HG03045 (cell line): ENCODE measurements around the gene KRTAP10-8.
"Not testable (repeated sequence)": the region's sequence is repeated elsewhere in the genome, so short reads cannot be mapped to it uniquely, and the experiment has no call there.

ENCODE experiments used
- ATAC-seq: cut with Tn5 transposase; IDR thresholded peaks from one replicate; pipeline ENCODE4 v1.9.1; 2021; ENCODE audit warnings: mild to moderate bottlenecking, moderate library complexity; ENCODE audit not compliant: unreplicated experiment

The KRTAP10-8 gene

DNA sequence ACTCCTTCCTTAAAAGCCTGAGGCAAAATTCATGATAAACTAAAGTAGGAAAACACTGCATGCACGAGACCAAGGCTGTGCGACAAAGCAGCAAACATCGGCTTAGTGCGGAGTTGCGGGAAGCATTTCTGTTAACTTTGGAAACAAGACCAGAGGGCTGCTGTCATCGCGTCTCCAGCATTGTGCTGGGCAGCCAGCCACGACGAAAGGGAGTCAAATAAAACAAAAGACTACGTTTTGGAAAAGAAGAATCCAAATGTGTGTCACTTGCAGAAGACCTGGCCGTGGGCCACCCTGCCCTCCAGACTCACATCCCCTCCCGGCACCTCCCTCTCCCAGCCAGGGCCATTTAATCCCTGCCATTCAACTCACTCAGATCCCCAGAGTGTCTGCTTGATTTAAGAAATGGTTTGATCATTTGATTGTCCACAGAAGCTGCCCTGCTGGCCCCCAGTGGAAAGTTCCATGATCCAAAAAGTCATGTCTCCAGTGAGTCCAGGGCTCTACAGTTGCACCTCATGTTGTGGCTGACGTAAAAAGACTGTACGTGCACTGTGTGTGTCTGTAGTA is 31.9 kb downstream of the KRTAP10-8 start:
- ATAC-seq: no peak

DNA sequence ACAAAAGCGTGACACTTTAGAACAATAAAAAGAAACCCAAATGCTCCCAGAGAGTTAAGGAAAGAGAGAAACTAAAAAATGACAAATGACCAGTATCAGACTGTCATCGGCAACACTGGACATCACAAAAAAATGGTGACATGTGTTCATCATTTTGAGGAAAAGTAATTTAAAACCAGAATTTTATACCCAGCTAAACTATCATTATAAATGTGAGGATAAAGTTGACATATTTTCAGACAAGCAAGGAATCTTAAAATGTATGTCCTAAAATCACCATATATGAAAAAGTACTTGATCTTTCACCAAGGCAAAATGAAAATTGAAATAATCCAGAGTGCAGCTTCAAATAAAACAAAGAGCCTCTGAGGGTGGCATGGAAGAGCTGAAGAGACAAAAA is 33.0 kb downstream of the KRTAP10-8 start:
- ATAC-seq: no peak

DNA sequence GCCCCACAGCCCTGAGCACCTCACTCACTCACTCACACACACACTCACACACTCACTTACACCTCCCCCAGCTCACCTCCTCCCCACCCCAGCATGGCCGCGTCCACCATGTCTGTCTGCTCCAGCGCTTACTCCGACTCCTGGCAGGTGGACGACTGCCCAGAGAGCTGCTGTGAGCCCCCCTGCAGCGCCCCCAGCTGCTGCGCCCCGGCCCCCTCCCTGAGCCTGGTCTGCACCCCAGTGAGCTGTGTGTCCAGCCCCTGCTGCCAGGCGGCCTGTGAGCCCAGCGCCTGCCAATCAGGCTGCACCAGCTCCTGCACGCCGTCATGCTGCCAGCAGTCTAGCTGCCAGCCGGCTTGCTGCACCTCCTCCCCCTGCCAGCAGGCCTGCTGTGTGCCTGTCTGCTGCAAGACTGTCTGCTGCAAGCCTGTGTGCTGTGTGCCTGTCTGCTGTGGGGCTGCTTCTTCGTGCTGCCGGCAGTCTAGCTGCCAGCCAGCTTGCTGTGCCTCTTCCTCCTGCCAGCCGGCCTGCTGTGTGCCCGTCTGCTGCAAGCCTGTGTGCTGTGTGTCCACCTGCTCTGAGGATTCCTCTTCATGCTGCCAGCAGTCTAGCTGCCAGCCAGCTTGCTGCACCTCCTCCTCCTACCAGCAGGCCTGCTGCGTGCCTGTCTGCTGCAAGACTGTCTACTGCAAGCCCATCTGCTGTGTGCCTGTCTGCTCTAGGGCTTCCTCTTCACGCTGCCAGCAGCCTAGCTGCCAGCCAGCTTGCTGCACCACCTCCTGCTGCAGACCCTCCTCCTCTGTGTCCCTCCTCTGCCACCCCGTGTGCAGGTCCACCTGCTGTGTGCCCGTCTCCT is 34.7 kb downstream of the KRTAP10-8 start, which contains the start of gene KRTAP10-11:
Gene KRTAP10-11, plus strand, starts transcription at position 49 of the 856 bp plus-strand sequence. Its CDS starts 45 bp downstream, at position 94.
- not testable (repeated sequence) for ATAC-seq

DNA sequence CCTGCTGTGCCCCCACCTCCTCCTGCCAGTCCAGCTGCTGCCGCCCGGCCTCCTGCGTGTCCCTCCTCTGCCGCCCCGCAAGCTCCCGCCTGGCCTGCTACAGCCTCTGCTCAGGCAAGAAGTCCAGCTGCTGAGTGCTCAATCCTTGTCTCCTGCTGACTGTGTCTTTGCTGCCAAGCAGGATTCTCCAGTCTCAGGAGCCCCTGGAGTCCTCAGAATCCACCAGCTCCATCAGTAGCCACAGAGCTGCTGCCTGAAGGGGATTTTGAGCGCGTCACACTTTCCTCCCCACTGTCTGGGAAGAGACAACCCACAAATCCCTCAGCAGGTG is 35.3 kb downstream of the KRTAP10-8 start:
- no peak for ATAC-seq

DNA sequence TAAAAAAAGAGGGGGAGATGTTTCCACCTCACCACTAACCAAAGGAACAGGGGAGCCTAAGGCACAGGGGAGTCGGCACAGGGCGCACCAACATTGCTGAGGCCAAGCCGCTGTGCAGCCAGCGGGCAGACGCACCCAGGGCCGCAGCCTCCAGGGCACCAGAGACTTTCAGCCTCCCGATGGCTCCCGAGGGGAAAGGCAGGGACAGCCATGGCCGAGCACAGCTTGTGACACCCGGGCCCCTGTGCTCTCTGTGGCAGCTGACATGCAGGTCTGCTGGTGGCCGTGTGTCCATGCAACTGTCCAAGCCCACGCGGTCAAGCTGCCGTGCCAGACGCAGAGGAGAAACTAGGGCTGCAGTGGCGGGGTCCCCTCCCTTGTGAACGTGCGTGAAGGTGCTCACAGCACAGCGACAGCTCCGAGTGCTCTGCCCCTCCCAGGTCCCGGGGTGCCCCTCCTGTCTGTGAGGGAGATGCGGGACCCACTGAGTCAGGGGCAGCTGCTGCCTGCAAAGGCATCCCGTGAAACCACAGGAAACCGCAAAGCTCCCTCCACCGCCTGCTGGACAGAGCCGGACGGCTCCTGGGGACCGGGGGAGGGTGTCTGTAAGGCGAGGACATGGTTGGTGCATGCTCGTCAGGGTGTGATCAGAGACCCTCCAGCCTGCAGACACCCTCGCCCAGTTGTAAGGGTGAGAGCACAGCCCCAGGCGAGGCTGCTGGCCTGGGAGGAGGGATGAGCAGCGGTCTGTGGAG is 36.9 kb downstream of the KRTAP10-8 start:
- ATAC-seq: no peak

DNA sequence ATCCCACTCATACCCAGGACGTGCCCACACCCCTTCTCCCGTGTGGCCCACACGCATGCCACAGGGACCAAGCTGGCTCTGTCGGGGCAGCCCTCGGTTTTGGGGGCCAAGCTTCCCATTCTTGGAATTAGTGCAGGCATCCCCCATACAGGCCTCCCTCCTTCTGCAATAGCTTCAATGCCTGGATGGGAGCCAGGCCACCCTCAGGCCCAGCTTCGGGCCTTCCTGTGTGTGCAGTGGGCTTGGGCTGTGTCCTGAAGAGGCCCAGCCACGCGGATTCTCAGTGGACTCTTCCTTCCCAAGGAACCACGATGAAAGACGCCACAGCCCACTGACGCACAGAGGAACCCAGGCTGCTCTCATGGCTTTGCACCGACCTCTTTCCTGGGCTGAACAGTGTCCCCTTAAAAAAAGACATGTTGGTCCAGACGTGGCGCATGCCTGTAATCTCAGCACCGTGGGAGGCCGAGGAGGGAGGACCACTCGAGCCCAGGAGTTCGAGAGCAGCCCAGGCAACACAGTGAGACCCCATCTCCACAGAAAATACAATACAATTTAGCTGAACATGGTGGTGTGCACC is 37.7 kb downstream of the KRTAP10-8 start:
- no peak for ATAC-seq

DNA sequence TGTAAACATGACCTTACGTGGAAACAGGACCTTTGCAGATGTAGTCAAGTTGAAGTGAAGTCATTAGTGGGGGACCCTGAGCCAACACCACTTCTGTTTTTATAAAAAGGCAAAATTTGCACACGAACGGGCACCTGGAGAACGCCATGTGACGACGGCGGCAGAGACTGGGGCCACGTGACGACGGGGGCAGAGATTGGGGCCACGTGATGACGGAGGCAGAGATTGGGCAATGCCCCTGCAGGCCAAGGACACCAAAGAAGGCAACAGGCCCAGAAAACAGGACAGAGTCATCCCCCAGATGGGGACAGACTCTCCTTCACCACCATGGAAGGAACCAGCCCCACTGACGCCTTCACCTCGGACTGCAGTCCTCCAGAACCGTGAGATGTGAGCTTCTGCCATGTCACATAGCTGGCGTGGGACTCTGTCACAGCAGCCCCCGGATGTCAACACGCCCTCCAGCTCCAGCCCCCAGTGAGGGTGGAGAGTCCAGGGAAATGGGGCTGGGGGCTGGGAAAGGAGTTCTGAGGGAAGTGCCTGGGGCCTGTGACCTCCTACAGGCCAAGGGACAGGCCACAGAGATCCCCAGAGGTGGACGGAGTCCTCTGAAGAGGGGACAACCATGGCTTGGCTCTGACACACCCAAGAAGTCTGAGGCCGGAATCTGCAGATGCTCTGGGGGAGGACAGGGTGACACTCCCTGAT is 38.5 kb downstream of the KRTAP10-8 start:
- ATAC-seq: no peak

DNA sequence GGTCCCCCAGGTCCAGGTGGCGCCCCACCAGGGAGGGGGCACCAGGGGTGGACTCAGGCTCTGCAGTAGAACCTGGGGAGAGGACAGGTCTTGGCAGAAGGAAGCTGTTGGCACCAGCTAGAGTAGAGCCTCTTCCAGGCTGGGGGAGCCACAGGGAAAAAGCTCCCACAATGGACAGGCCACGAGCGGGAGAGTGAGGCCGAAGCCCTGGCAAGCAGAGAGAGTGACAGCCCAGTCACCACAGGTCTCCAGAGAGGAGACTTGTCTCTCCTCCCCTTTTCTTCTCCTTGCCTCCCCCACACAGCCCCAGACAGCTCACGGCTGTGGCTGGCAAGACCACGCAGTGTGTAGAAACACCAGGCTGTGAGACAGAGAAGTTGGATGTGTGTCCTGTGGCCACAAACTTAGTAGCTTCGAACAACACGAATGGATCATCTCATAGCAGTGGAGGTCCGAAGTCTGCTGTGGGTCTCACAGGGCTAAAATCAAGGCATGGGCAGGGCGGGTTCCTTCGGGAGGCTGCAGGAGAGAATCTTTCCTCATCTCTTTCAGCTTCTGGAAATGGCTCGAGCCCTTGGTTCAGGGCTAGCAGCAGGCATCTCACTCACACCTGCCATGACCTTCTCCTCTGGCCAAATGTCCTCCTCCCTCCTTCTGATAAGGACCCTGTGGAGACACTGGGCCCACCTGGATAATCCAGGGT is 39.2 kb downstream of the KRTAP10-8 start:
- no peak for ATAC-seq

DNA sequence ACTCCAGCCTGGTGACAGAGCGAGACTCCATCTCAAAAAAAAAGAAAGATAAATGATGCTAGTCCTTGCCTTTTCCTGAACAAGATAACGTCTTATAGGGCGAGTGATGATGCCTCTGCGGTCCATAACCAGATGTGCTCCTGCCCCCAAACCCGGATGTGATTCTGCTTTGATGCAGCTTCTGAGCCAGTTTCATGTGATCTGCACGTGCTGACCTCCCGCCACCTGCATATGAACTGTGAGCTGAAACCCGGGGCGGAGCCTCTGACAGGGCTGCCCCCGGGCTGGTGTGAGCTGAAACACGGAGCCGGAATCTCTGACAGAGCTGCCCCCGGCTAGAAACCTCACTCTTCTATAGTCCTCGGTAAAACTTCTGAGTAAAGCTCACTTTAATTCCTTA is 41.2 kb downstream of the KRTAP10-8 start:
- ATAC-seq: no peak

DNA sequence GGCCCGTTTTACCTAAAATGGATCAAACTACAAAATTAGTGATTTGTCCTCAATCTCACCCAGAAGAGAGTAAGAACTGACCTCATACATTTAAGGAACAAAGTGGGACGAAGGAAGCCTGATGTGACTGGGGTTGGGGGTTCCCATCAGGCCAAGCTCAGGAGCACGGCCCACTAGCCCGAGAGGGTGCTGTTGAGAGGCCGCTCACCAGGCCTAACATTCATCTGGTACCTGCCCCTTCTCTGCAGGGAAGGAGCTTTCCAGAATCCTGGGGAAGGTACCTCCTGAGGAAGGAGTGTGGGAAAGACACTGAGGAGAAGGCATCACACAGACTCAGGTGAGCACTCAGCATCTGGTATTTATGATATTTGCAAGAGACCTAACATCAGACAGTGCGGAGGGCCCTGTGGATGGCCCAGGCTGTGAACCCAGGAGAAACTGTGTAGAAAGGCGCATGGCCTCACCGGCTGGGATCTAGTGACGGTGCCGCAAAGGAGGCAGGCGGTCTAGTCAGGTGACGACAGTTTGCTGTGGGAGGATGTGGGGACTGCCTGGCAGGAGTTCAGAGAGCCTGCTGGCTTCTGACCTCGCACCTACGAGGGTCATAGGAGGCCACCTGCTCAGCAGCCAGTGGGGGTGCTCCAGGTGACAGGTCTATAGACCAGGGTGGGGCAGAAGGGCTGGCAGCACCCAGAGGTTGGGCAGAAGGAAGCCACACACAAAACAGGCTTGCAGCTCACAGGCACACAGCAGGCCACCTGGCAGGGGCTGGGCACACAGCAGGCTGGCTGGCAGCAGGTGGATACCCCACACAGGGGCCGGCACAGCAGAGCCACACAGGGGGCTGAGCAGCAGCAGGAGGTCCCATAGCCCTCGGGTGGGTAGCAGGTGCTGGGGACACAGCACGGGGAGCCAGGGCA is 42.0 kb downstream of the KRTAP10-8 start:
- no peak for ATAC-seq

DNA sequence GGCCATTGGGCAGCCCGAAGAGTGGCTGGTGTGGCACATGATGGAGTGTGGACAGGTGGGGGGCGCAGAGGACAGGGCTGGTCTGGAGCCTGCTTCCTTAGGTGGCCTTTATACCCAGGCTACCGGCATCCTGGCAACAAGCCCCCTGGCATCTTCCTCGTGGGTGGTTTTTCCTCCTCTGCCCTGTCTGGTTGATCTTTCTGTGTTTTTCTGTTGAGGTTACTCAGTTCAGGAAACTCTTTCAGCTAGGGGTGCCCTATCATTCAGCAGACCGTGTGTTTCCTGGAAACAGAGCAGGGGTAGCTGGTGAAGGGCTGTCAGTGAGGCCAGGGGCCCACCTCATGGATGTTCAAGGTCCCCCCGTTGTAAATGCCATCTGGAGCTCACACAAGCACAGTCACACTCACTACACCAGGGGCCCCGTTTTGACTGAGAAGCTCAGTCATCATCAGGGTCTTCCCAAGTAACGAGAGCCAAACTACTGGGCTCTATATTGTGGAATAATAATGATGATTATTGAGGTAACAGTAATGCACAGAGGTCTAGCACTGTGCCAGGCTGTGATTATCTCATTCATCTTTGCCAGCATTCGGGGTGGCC is 42.8 kb downstream of the KRTAP10-8 start, which contains the start of gene KRTAP12-4:
Gene KRTAP12-4, minus strand, starts transcription at position 84 of the 600 bp plus-strand sequence. Its CDS starts 45 bp downstream, at position 39.
- ATAC-seq: no peak

DNA sequence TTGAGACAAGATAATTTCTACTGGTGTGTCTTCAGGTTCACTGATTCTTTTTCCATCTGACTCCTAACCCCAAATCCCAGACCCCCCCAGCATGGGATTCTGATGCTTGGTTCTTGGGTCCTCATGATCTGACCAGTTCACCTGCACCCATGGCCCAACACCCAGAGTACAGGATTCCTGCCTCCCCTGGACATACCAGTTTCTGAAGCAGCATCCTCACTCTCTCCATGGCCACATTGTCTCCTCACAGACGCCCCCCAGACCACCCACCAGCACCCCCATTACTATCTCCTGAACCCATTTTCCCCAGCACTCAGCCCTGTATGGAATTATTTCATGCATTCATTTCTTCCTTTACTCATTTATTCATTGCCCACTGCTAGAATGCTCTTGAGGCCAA is 45.0 kb downstream of the KRTAP10-8 start:
- ATAC-seq: no peak

DNA sequence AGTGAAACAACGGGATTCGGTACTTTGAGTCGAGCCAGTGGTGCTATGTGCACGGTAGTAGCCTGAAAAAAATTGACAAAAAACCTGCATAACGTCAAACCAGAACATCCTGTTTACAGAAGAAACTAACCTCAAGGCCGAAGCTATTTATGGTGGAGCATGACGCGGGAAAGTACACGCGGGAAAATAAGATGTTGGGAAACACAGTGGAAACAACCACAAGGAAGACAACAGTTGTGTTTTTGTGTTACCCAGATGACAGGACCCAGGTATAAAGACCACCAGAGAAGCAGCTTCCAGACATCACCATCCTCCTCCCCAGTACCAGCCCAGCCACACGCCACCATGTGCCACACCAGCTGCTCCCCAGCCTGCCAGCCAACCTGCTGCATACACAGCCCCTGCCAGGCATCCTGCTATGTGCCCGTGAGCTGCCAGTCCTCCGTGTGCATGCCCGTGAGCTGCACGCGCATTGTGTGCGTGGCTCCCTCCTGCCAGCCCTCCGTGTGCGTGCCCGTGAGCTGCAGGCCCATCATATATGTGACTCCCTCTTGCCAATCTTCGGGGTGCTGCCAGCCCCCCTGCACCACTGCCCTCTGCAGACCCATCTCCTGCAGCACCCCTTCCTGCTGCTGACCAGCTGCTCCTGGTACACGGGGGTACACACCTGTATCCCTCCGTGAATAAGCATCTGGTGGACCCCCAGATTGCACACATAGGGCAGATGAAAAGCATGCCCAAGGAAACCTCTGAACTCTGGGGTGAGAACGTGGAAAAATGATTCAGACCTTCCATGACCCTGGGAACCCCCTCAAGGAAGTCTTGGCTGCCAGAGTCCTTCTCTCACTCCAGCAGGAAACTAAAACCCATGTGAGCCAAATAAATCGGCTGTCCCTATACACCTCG is 46.0 kb downstream of the KRTAP10-8 start, which contains the start of gene KRTAP12-3:
Gene KRTAP12-3, plus strand, starts transcription at position 298 of the 906 bp plus-strand sequence. Its CDS starts 48 bp downstream, at position 346.
- ATAC-seq: no peak

DNA sequence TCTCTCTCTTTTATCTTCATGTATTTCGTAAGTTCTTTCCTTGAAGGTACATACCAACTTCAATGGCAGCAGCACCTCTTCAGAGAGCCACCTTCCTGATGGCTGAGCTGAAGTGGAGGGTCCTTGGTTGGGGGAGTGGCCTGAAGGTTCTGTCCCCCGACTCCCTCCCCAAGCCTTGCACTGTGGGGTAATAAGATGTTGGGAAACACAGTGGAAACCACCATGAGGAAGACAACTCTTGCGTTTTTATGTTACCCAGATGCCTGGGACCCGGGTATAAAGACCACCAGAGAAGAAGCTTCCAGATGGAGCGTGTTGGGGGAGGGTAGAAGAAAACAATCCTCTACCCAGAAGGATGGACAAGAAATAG is 46.6 kb downstream of the KRTAP10-8 start:
- ATAC-seq: no peak

DNA sequence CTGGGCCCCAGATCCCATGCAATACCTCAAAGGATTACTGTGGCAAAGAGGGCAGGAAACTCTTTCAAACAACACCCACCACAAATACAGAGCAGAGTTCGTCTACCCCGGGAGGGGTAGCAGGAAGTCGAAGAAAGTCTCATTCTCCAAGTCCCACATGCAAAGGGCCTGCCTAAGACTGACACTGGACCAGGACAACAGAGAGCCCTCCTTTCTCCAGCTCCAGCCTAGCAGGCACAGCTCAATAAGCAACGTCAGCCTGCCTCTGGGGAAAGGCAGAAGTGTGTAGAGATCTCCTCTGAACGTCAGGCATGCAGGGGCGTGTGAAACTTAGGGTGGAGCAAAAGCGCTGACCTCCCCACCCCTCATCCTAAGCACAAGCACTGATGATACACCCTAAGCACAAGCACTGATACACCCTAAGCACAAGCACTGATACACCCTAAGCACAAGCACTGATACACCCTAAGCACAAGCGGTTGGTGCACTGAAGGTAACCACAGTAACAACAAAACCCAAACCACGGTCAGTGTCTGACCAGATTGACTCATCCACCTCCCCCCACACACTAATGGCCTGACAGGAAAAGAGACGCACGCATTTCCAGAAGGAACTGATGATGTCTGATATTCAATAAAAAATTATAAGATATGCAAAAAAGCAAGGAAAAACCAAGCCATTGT is 47.2 kb downstream of the KRTAP10-8 start:
- no peak for ATAC-seq

DNA sequence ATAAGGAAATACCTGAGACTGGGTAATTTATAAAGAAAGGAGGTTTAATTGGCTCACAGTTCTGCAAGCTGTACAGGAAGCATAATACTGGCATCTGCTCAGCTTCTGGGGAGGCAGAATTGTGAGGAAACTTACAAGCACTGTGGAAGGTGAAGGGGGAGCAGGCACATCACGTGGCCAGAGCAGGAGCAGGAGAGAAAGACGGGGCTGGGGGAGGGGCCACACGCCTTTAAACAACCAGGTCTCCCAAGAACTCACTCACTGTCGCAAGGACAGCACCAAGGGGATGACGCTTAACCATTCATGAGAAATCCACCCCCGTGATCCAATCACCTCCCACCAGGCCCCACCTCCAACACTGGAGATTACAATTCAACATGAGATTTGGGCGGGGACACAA is 49.7 kb downstream of the KRTAP10-8 start:
- not testable (repeated sequence) for ATAC-seq
